ENCODE measurements around the gene EFHC1. TPM values are rescaled to one million over a fixed set of nuclear protein-coding genes. Genes with fewer than 3 reads are reported as not detected.

EFHC1 gene
- total RNA-seq, 1 experiment from 2014 or later = 13.2 TPM

DNA sequence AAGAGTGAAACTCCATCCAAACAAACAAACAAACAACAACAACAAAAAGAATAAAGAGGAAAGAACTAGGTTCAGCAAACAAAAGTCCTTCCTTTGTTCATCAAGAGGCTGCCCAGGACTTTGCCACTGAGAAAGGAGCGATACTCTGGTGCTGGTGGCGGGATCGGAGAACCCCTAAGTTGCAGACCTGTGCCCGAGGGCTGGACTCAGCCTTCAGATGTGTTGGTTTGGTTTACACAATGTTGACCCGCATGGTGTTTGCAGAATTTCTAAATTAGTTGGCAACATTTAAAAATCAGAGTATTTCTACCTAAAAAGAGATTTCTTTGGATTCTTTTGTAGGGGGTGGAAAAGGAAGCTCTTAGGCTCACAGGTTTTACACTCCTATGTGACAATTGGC is 114.2 kb downstream of the EFHC1 start:
- Histone ChIP-seq H3K23ac (ENCODE audit: insufficient read length, low read depth, low read length) (no peak overlapping the region), H3K4ac (ENCODE audit: low read depth, low read length) (no peak overlapping the region), H3K56ac (ENCODE audit: insufficient read length, low read depth, low read length) (no peak overlapping the region), H2BK120ac (ENCODE audit: low read depth, low read length, poor library complexity, severe bottlenecking) (no peak overlapping the region), H2BK20ac (ENCODE audit: low read depth, low read length, poor library complexity, severe bottlenecking) (no peak overlapping the region), H2BK5ac (ENCODE audit: insufficient read length, low read length) (no peak overlapping the region), H4K8ac (replicated peaks; ENCODE audit: insufficient read length, low read depth, low read length) (no peak overlapping the region), H3K4me1 (ENCODE audit: insufficient read depth, low read length) (peaks cover 13% of the 10 kb centered on the region; the same call in 1 of the 2 replicates), H2AFZ (ENCODE audit: low read length) (no peak overlapping the region), H3T11ph (ENCODE audit: low read length) (no peak overlapping the region), H4K91ac (ENCODE audit: insufficient read length, low read depth, low read length) (no peak overlapping the region), H3K27ac (ENCODE audit: insufficient read length, low read depth, low read length) (no peak overlapping the region), H3K27me3 (ENCODE audit: insufficient read depth, low read length) (no peaks in the 10 kb centered on the region), H3K9ac (ENCODE audit: extremely low read depth, insufficient read length, low read length) (no peak overlapping the region), H4K20me1 (ENCODE audit: control insufficient read depth, insufficient read depth, insufficient read length) (no peaks in the 10 kb centered on the region), H2AK5ac (ENCODE audit: insufficient read length, low read length) (no peak overlapping the region), H4K5ac (ENCODE audit: insufficient read length, low read depth, low read length) (no peak overlapping the region), H3K79me1 (ENCODE audit: insufficient read depth, low read depth, low read length, poor library complexity, severe bottlenecking) (no peaks in the 10 kb centered on the region), H2BK15ac (ENCODE audit: low read depth, low read length) (no peak overlapping the region), H3K9me3 (ENCODE audit: control insufficient read depth, low read depth, low read length) (no peaks in the 10 kb centered on the region), H3K4me2 (ENCODE audit: insufficient read depth, insufficient read length, low read length) (no peak overlapping the region), H3K23me2 (ENCODE audit: insufficient read length, low read depth, low read length, poor library complexity, severe bottlenecking) (no peaks in the 10 kb centered on the region), H3K79me2 (ENCODE audit: insufficient read depth, low read length) (peaks cover 2% of the 10 kb centered on the region; the same call in 1 of the 2 replicates), H3K14ac (ENCODE audit: insufficient read depth, low read length) (no peak overlapping the region), H2BK12ac (ENCODE audit: insufficient read length, low read depth, low read length) (no peak overlapping the region), H3K18ac (ENCODE audit: insufficient read length, low read depth, low read length) (no peak overlapping the region)
- TF ChIP-seq, protein P1, sequence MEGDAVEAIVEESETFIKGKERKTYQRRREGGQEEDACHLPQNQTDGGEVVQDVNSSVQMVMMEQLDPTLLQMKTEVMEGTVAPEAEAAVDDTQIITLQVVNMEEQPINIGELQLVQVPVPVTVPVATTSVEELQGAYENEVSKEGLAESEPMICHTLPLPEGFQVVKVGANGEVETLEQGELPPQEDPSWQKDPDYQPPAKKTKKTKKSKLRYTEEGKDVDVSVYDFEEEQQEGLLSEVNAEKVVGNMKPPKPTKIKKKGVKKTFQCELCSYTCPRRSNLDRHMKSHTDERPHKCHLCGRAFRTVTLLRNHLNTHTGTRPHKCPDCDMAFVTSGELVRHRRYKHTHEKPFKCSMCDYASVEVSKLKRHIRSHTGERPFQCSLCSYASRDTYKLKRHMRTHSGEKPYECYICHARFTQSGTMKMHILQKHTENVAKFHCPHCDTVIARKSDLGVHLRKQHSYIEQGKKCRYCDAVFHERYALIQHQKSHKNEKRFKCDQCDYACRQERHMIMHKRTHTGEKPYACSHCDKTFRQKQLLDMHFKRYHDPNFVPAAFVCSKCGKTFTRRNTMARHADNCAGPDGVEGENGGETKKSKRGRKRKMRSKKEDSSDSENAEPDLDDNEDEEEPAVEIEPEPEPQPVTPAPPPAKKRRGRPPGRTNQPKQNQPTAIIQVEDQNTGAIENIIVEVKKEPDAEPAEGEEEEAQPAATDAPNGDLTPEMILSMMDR (conservative IDR thresholded peaks at IDR 0.05) = no peak
- no peak overlapping the region for H3K4me3 Mint-ChIP-seq
- H3K4me1 Mint-ChIP-seq = peaks cover 14 to 17% of the 10 kb centered on the region in 2 experiments
- no CpG with 5 or more reads among the region's 5 CpGs for WGBS (ENCODE audit: extremely low coverage, insufficient read length, low lambda C conversion rate)
- no peaks in the 10 kb centered on the region for H3K9me3 Mint-ChIP-seq
- H3K27ac Mint-ChIP-seq = peak overlapping the region in 1 of 3 experiments; percentile 65; a peak in 1 of 7 replicates
- DNase-seq = no peak
- H3K36me3 Mint-ChIP-seq (ENCODE audit: insufficient read depth in 1 of 3, low read depth in 3 of 3) = peaks cover 4 to 18% (median 5%) of the 10 kb centered on the region in 3 experiments; a peak in 4 of 7 replicates
- no peaks in the 10 kb centered on the region for H3K27me3 Mint-ChIP-seq (ENCODE audit: low read depth)

Measured in H9 (cell line).